GM12874 (cell line): ENCODE measurements around the gene DCANP1.

ENCODE experiments used
- TF ChIP-seq, protein P1 (sequence below): IDR thresholded peaks from 2 replicates; pipeline ENCODE4 v1.5.1; 2011; ENCODE audit warnings: low read depth, mild to moderate bottlenecking, control low read depth, low read length, moderate library complexity; ENCODE audit not compliant: insufficient read depth

The DCANP1 gene

GRCh38 chr5:135417083-135417482 is 30.1 kb downstream of the DCANP1 start:
- TF ChIP-seq, protein P1, sequence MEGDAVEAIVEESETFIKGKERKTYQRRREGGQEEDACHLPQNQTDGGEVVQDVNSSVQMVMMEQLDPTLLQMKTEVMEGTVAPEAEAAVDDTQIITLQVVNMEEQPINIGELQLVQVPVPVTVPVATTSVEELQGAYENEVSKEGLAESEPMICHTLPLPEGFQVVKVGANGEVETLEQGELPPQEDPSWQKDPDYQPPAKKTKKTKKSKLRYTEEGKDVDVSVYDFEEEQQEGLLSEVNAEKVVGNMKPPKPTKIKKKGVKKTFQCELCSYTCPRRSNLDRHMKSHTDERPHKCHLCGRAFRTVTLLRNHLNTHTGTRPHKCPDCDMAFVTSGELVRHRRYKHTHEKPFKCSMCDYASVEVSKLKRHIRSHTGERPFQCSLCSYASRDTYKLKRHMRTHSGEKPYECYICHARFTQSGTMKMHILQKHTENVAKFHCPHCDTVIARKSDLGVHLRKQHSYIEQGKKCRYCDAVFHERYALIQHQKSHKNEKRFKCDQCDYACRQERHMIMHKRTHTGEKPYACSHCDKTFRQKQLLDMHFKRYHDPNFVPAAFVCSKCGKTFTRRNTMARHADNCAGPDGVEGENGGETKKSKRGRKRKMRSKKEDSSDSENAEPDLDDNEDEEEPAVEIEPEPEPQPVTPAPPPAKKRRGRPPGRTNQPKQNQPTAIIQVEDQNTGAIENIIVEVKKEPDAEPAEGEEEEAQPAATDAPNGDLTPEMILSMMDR = no peak

DNA sequence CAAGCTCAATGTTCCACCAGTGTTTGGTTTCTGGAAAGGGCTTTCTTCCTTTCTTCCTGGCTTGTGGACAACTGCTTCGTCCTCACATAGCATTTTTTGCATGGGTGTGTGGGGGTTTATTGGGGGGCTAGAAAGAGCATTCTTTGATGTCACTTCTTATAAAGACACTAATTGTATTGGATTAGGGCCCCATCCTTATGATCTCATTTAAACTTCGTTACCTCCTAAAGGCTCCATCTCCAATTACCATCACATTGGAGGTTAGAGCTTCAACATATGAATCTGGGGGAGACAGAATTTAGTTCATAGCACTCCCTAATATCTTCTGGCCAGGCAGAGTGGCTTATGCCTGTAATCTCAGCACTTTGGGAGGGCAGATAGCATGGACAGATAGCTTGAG is 42.1 kb downstream of the DCANP1 start:
- TF ChIP-seq, protein P1 = no peak

- TF ChIP-seq, protein P1 = no peak
Observed at GRCh38 chr5:135402031-135402430, 45.1 kb downstream of the DCANP1 start.

GRCh38 chr5:135400866-135401265 is 46.3 kb downstream of the DCANP1 start:
- TF ChIP-seq, protein P1 = no peak

DNA sequence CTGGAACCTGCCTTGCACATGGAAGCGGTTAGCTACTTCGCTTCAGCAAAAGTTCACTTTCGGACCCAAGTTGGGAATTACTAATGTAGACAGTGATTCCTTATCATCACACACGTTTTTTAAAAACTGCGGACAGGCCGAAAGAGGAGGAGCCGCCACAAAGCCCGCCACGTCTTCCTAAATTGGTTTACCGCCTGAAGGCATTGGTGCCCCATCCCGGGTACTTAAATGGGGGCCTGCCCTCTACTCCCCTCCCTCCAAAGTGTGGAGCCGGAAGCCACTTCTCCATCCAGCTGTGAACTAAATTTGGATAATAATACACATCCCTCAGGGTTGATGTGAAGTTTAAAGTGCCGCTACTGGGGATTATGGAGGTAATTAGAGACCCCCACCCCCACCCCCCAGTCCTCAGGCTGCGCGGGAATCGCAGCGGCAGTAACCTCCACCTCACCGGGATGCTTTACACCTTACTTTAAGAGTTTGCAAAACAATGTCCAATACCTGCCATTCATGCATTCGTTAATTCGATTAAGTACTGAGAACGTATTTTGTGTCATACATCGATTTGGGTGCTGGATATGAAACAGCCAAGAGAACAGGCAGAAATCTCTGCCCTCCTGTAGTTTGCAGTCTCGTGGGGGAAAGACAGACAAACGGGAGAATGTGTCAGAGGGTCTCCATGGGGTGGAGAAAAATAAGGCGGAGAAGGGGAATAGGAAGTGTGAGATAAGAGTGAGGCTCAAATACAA is 47.2 kb downstream of the DCANP1 start:
- TF ChIP-seq, protein P1 = no peak

- TF ChIP-seq, protein P1 = no peak
Observed at GRCh38 chr5:135398855-135399793, 48.0 kb downstream of the DCANP1 start, which contains the start of gene MACROH2A1. Gene MACROH2A1 (minus strand): TSS chr5:135399231. CDS start chr5:135389093, 10,138 bp downstream.

- TF ChIP-seq, protein P1 = no peak
Observed at GRCh38 chr5:135398160-135398854, 48.8 kb downstream of the DCANP1 start.
